GM10266 (cell line): ENCODE data around the gene ZSWIM6.

Experiments used
- DNase-seq: peaks from one replicate; pipeline ENCODE4 v3.0.0; 2012; ENCODE audit errors: extremely low spot score
- TF ChIP-seq, protein P1 (sequence below): IDR thresholded peaks from 2 replicates; pipeline ENCODE4 v1.5.1; 2012; ENCODE audit warnings: mild to moderate bottlenecking, low read depth; ENCODE audit not compliant: control insufficient read depth, insufficient read depth; ENCODE audit errors: missing control alignments

ZSWIM6 gene

DNA sequence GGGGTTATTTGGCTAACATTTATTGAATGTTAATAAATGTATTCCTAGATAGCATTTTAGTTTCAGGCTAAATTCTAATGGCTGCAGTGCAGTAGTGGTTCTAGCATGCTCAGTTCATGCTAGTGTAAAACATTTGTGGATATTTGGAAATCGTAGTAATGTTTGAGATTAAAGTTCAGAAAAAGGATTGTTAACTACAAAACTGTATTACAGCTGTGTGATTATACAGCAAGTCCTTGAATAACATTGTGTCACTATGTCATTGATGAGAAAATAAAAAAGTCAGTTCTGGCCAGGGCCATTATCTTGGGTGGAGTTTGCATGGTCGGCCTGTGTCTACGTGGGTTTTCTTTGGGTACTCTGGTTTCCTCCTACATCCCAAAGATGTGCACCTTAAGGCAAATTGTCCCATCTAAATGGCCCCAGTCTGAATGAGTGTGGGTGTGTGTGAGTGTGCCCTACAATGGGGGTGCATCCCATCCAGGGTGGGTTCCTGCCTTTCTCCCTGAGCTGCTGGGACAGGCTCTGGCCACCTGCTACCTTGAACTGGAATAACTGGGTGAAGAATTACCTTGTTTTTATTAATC, 8.8 kb downstream of the ZSWIM6 start:
- TF ChIP-seq, protein P1, sequence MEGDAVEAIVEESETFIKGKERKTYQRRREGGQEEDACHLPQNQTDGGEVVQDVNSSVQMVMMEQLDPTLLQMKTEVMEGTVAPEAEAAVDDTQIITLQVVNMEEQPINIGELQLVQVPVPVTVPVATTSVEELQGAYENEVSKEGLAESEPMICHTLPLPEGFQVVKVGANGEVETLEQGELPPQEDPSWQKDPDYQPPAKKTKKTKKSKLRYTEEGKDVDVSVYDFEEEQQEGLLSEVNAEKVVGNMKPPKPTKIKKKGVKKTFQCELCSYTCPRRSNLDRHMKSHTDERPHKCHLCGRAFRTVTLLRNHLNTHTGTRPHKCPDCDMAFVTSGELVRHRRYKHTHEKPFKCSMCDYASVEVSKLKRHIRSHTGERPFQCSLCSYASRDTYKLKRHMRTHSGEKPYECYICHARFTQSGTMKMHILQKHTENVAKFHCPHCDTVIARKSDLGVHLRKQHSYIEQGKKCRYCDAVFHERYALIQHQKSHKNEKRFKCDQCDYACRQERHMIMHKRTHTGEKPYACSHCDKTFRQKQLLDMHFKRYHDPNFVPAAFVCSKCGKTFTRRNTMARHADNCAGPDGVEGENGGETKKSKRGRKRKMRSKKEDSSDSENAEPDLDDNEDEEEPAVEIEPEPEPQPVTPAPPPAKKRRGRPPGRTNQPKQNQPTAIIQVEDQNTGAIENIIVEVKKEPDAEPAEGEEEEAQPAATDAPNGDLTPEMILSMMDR, result no peak
- DNase-seq, result no peak

DNA sequence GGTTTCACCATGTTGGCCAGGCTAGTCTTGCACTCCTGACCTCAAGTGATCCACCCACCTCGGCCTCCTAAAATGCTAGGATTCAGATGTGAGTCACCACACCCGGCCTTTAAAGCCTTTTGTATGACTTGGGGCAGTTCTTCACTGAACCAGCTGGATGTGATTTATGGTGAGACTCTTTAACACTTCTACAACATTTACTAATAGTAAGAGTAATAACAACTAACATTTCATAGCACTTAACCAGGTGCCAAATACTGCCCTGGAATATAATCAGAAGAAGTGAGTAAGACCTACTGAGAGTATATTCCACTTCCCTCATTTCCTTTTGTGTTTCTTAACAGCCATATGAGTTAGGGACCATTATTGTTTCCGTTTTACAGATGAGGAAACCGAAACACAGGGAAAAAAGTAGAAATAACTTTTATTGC, 10.0 kb downstream of the ZSWIM6 start:
- TF ChIP-seq, protein P1, result no peak
- no peak for DNase-seq

DNA sequence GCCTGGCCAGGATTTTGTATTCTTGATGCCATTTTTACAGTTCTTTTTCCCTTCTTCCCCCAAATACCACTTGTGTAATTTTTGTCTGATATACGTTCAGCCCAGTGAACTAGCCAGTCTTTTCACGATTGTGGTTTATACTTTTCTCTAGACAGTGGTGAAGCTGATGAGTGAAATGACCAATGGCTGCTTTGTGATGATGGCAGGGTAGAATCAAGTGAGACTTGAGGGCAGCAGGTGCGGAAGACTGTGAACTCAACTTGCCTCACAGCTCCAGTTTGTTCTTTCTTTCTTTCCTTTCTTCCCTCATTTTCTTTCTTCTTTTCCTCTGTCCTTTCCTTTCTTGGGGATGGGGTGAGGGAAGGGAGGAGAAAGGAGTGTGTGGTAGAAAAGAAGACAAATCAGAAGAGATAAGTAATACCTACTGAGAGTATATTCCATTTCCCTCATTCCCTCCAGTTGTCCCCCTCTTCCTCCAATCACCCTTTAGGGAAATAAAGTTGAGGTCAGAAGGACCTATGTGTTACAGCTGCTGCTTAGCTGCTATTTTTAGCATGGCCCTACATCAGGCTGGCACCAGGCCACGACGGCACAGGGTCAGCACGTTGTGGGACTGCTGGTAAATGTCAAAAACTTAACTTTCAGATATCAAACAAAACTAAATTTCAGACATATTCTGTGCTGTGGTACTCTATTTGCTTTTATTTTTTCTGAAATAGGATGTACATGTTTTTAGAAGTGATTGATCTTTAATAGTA, 12.3 kb downstream of the ZSWIM6 start:
- TF ChIP-seq, protein P1, result no peak
- no peak for DNase-seq

DNA sequence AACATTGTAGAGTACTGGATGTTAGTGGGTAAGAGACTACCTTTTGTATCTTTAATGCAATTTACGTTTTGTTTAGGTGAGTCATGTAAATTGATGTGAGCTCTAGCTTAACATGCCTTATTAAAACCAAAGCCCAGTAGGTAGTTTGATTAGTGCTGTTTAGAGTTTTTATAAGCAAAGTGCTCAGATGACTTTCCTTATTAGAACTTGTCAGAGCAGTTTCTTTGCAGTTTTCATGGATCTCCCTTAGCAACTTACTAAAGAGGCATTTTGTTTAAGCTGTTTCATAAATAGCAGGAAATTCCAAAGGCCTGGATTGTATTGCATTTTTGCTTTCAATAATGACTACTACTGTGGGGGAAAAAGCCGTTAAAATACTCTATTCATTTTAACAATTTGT, 14.5 kb downstream of the ZSWIM6 start:
- TF ChIP-seq, protein P1, result no peak
- no peak for DNase-seq

DNA sequence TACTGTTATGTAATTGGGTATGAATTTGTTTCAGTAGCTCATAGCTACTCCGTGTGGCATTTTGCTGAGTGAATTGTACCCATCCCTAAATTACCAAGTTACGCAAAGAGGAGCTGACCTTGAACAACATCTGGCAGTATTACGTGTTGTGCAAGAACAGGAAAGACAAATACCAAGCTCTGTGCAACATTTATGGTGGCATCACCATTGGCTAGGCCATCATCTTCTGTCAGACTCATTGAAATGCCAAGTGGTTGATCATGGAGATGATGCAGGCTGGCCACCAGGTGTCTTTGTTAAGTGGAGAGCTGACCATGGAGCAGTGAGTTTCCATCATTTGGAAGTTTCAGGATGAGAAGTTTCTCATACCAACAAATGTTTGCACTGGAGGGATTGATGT, 15.0 kb downstream of the ZSWIM6 start:
- TF ChIP-seq, protein P1, result no peak
- no peak for DNase-seq

DNA sequence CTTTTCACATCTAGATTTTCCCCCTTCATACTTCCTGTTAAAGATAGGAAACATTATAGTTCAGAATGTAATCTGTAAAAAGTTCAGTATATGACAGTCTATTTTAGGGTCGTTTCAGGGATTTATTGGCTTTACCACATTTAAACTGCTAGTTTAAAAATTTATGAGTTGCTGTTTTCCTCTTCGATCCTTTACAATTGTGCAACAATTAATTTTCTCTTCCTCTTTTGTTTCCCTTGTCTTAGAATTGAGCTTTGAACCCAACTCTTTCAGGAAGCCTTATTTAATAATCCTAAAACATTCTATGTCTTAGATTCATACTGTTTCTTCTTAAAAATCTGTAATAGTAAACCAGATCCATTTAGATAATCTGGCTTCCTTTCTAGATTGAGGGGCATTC, 16.4 kb downstream of the ZSWIM6 start:
- TF ChIP-seq, protein P1, result no peak
- DNase-seq, result no peak

DNA sequence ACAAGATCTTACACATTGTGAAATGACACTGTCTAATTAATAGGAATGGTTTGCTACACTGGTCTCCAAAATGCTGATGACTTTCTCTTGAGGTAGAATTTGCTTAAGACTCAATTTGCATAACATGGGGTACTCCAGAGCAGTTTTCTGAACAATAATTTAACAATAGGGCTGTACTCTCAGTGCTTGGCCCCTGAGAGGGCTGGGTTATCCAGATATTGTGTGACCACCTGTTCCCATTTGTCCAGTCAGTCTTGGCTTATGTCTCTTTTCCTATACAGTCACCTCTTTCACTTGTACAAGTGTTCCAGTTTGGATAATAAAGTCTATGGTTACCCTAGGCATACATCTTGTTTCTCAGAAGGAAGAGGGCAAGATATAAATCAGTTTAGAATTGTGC, 17.9 kb downstream of the ZSWIM6 start:
- DNase-seq, result no peak
- TF ChIP-seq, protein P1, result no peak
